GM18873 (cell line): ENCODE results near the gene SMIM21.

Source experiments
- ATAC-seq: cut with Tn5 transposase; IDR thresholded peaks from one replicate; pipeline ENCODE4 v1.9.1; 2021; ENCODE audit warnings: mild to moderate bottlenecking, moderate library complexity, moderate number of reproducible peaks; ENCODE audit not compliant: unreplicated experiment, low FRiP score

Gene SMIM21

GRCh38 chr18:75378376-75379315, 48.9 kb downstream of the SMIM21 start:
- no peak for ATAC-seq

GRCh38 chr18:75377926-75378325, 49.6 kb downstream of the SMIM21 start:
- ATAC-seq: no peak

- no peak for ATAC-seq
Measured at GRCh38 chr18:75377258-75377657, 50.2 kb downstream of the SMIM21 start.

GRCh38 chr18:75376004-75376403, 51.5 kb downstream of the SMIM21 start:
- ATAC-seq: no peak

GRCh38 chr18:75375341-75375740, 52.2 kb downstream of the SMIM21 start:
- no peak for ATAC-seq

GRCh38 chr18:75374466-75374865, 53.0 kb downstream of the SMIM21 start:
- no peak for ATAC-seq

GRCh38 chr18:75369026-75369721, 58.3 kb downstream of the SMIM21 start:
- ATAC-seq: no peak

- no peak for ATAC-seq
Measured at GRCh38 chr18:75365837-75366236, 61.7 kb downstream of the SMIM21 start.

- ATAC-seq: no peak
Measured at GRCh38 chr18:75365254-75365629, 62.3 kb downstream of the SMIM21 start.

- no peak for ATAC-seq
Measured at GRCh38 chr18:75364512-75365253, 62.8 kb downstream of the SMIM21 start.

GRCh38 chr18:75363446-75364225, 63.9 kb downstream of the SMIM21 start:
- ATAC-seq: no peak

GRCh38 chr18:75362435-75362834, 65.1 kb downstream of the SMIM21 start:
- no peak for ATAC-seq

- ATAC-seq: no peak
Measured at GRCh38 chr18:75360941-75361340, 66.6 kb downstream of the SMIM21 start.

- no peak for ATAC-seq
Measured at GRCh38 chr18:75360215-75360614, 67.3 kb downstream of the SMIM21 start.
